ENCODE results near the gene OSBPL9.

The OSBPL9 gene

GRCh38 chr1:51736702-51737101 lies 119.8 kb downstream of the OSBPL9 start:
- H2AFZ ChIP-seq (ENCODE audit: low read length) = no peak overlapping the region
- no peaks in the 10 kb centered on the region; the same call in 1 of the 2 replicates for H3F3A ChIP-seq (ENCODE audit: insufficient read depth, low read length)
- 0 out of 2 replicates have a peak, but pooled peaks cover 3% of the 10 kb centered on the region for H4K20me1 ChIP-seq (ENCODE audit: insufficient read depth, low read length)
- peaks cover 65% of the 10 kb centered on the region for H3K79me2 ChIP-seq (ENCODE audit: insufficient read depth, low read length)
- H3K9ac ChIP-seq (ENCODE audit: low read length) = no peak overlapping the region
- no peak for TF ChIP-seq CTCF (IDR thresholded peaks at IDR 0.05; ENCODE audit: low read length)
- TF ChIP-seq EZH2 (IDR thresholded peaks at IDR 0.05; ENCODE audit: borderline replicate concordance, low read length) = no peak
- H3K4me2 ChIP-seq (ENCODE audit: low read length) = no peak overlapping the region
- H3K9me3 ChIP-seq (ENCODE audit: low read length) = no peaks in the 10 kb centered on the region
- H3K4me3 ChIP-seq (ENCODE audit: low read depth, low read length, poor library complexity, severe bottlenecking) = no peak overlapping the region
- peaks cover 30% of the 10 kb centered on the region for H3K4me1 ChIP-seq (ENCODE audit: insufficient read depth, low read length, severe bottlenecking)
- H3K27ac ChIP-seq (ENCODE audit: low read depth, low read length, poor library complexity, severe bottlenecking) = no peak overlapping the region
- no peaks in the 10 kb centered on the region for H3K9me2 ChIP-seq (ENCODE audit: low read depth, low read length)
- H3K36me3 ChIP-seq (ENCODE audit: insufficient read depth, low read length) = no peaks in the 10 kb centered on the region
- H3K27me3 ChIP-seq (ENCODE audit: insufficient read depth, low read length) = no peaks in the 10 kb centered on the region

GRCh38 chr1:51738681-51739080 lies 121.8 kb downstream of the OSBPL9 start:
- no peaks in the 10 kb centered on the region; the same call in 1 of the 2 replicates for H3F3A ChIP-seq (ENCODE audit: insufficient read depth, low read length)
- 0 out of 2 replicates have a peak, but pooled peaks cover 3% of the 10 kb centered on the region for H4K20me1 ChIP-seq (ENCODE audit: insufficient read depth, low read length)
- no peak overlapping the region for H3K27ac ChIP-seq (ENCODE audit: low read depth, low read length, poor library complexity, severe bottlenecking)
- no peaks in the 10 kb centered on the region for H3K27me3 ChIP-seq (ENCODE audit: insufficient read depth, low read length)
- H3K4me3 ChIP-seq (ENCODE audit: low read depth, low read length, poor library complexity, severe bottlenecking) = no peak overlapping the region
- no peaks in the 10 kb centered on the region for H3K9me2 ChIP-seq (ENCODE audit: low read depth, low read length)
- H2AFZ ChIP-seq (ENCODE audit: low read length) = no peak overlapping the region
- H3K4me2 ChIP-seq (ENCODE audit: low read length) = no peak overlapping the region
- H3K4me1 ChIP-seq (ENCODE audit: insufficient read depth, low read length, severe bottlenecking) = peaks cover 20% of the 10 kb centered on the region
- no peak overlapping the region for H3K9ac ChIP-seq (ENCODE audit: low read length)
- TF ChIP-seq CTCF (IDR thresholded peaks at IDR 0.05; ENCODE audit: low read length) (no peak), EZH2 (IDR thresholded peaks at IDR 0.05; ENCODE audit: borderline replicate concordance, low read length) (no peak)
- H3K79me2 ChIP-seq (ENCODE audit: insufficient read depth, low read length) = peaks cover 50% of the 10 kb centered on the region
- no peaks in the 10 kb centered on the region for H3K9me3 ChIP-seq (ENCODE audit: low read length)
- no peaks in the 10 kb centered on the region for H3K36me3 ChIP-seq (ENCODE audit: insufficient read depth, low read length)

GRCh38 chr1:51740652-51741051 lies 123.8 kb downstream of the OSBPL9 start:
- TF ChIP-seq EZH2 (IDR thresholded peaks at IDR 0.05; ENCODE audit: borderline replicate concordance, low read length) = no peak
- Histone ChIP-seq H3K9me2 (ENCODE audit: low read depth, low read length) (no peaks in the 10 kb centered on the region), H4K20me1 (ENCODE audit: insufficient read depth, low read length) (0 out of 2 replicates have a peak, but pooled peaks cover 3% of the 10 kb centered on the region), H3K4me2 (ENCODE audit: low read length) (no peak overlapping the region), H3K27me3 (ENCODE audit: insufficient read depth, low read length) (no peaks in the 10 kb centered on the region), H3K27ac (ENCODE audit: low read depth, low read length, poor library complexity, severe bottlenecking) (no peak overlapping the region), H3K36me3 (ENCODE audit: insufficient read depth, low read length) (no peaks in the 10 kb centered on the region), H3K4me1 (ENCODE audit: insufficient read depth, low read length, severe bottlenecking) (peaks cover 19% of the 10 kb centered on the region), H3K9me3 (ENCODE audit: low read length) (no peaks in the 10 kb centered on the region), H3K4me3 (ENCODE audit: low read depth, low read length, poor library complexity, severe bottlenecking) (no peak overlapping the region), H2AFZ (ENCODE audit: low read length) (no peak overlapping the region), H3F3A (ENCODE audit: insufficient read depth, low read length) (no peaks in the 10 kb centered on the region; the same call in 1 of the 2 replicates), H3K79me2 (ENCODE audit: insufficient read depth, low read length) (peaks cover 36% of the 10 kb centered on the region), H3K9ac (ENCODE audit: low read length) (no peak overlapping the region)

GRCh38 chr1:51741121-51741681 lies 124.3 kb downstream of the OSBPL9 start:
- no peaks in the 10 kb centered on the region for H3K9me2 ChIP-seq (ENCODE audit: low read depth, low read length)
- H3K9ac ChIP-seq (ENCODE audit: low read length) = no peak overlapping the region

More at GRCh38 chr1:51741121-51741681, 124.3 kb downstream of the OSBPL9 start:
- Histone ChIP-seq H3K4me2 (ENCODE audit: low read length) (no peak overlapping the region), H3K27ac (ENCODE audit: low read depth, low read length, poor library complexity, severe bottlenecking) (no peak overlapping the region), H3K36me3 (ENCODE audit: insufficient read depth, low read length) (0 out of 2 replicates have a peak, but pooled peaks cover 2% of the 10 kb centered on the region), H3K27me3 (ENCODE audit: insufficient read depth, low read length) (no peaks in the 10 kb centered on the region), H3K4me1 (ENCODE audit: insufficient read depth, low read length, severe bottlenecking) (peaks cover 17% of the 10 kb centered on the region), H2AFZ (ENCODE audit: low read length) (no peak overlapping the region), H4K20me1 (ENCODE audit: insufficient read depth, low read length) (0 out of 2 replicates have a peak, but pooled peaks cover 3% of the 10 kb centered on the region), H3K79me2 (ENCODE audit: insufficient read depth, low read length) (peaks cover 31% of the 10 kb centered on the region), H3K9me3 (ENCODE audit: low read length) (no peaks in the 10 kb centered on the region), H3K4me3 (ENCODE audit: low read depth, low read length, poor library complexity, severe bottlenecking) (no peak overlapping the region), H3F3A (ENCODE audit: insufficient read depth, low read length) (no peaks in the 10 kb centered on the region; the same call in 1 of the 2 replicates)
- no peak for TF ChIP-seq CTCF (IDR thresholded peaks at IDR 0.05; ENCODE audit: low read length)
- no peak for TF ChIP-seq EZH2 (IDR thresholded peaks at IDR 0.05; ENCODE audit: borderline replicate concordance, low read length)

Measured in OCI-LY1 (cell line).